Astrocyte of the cerebellum (primary cell): ENCODE data around the gene CHST15.

Source experiments
- DNase-seq: peaks from one replicate; pipeline ENCODE4 v3.0.0-alpha.2; 2011; ENCODE audit warnings: low read depth
- H3K4me3 ChIP-seq: 2 replicates; pipeline ENCODE4 v1.5.1; 2011; ENCODE audit warnings: mild to moderate bottlenecking, low read depth, low read length, moderate library complexity
- in situ Hi-C: cut with HindIII; loops from 2 replicates; pipeline ENCODE4 v1.10.0; 2017; ENCODE audit warnings: low sequenced_read_pairs
- TF ChIP-seq, protein P1 (sequence below): IDR thresholded peaks from 2 replicates; pipeline ENCODE4 v1.5.1; 2012; ENCODE audit warnings: low read length, low read depth, moderate library complexity, mild to moderate bottlenecking; ENCODE audit errors: missing control alignments

Gene CHST15

DNA sequence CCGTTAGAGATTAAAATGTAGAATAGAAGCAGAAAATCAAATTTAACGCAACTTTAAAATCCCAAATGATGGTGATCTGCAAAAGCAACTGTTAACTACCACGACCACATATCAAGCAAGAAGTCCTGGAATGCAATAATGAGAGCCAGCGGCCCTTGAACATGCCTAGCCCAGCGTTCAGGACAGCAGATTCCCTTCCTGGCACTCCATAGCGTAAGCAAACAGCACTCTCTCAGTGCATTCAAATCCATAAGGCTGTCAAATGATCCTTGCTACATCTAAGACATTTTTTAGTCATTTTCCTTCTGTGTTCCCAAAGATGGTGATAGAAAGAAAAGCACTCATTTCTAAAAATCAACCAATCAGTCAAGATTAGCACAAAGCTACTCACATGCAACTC, 48.1 kb downstream of the CHST15 start:
- DNase-seq: no peak
- TF ChIP-seq, protein P1, sequence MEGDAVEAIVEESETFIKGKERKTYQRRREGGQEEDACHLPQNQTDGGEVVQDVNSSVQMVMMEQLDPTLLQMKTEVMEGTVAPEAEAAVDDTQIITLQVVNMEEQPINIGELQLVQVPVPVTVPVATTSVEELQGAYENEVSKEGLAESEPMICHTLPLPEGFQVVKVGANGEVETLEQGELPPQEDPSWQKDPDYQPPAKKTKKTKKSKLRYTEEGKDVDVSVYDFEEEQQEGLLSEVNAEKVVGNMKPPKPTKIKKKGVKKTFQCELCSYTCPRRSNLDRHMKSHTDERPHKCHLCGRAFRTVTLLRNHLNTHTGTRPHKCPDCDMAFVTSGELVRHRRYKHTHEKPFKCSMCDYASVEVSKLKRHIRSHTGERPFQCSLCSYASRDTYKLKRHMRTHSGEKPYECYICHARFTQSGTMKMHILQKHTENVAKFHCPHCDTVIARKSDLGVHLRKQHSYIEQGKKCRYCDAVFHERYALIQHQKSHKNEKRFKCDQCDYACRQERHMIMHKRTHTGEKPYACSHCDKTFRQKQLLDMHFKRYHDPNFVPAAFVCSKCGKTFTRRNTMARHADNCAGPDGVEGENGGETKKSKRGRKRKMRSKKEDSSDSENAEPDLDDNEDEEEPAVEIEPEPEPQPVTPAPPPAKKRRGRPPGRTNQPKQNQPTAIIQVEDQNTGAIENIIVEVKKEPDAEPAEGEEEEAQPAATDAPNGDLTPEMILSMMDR: no peak
- H3K4me3 ChIP-seq: no peak overlapping the region
- in situ Hi-C loops: no loop called here

DNA sequence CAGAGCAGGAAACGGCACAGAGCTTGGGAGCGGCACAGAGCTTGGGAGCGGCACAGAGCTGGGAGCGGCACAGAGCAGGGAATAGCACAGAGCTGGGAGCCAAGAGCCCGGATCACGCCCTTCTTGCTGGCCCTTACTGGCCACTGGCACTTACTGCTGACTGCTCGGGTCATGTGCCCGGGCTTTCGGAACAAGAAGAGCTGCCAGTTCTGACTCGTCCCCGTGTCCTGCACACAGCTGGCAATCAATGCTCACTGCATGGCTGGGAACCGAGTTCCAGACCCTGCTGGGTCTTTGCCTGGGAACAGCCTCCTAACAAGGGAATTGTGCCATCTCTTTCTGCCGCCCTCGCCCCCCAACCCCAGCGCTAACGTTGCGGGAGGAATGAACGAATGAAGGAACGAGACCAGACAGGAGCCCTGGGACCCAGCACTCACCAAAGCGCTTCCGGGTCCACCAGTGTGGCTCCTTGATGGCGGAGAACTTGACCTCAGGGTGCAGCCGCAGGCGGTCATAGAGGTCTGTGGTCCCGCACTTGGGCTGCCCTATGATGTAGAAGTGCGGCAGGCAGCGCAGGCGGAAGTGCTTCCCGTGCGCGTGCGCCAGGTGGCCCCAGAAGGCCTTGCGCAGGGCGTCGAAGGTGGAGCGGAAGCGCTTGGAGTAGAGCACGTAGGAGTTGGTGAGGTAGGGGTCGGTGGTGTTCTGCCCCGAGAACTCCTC, 49.1 kb downstream of the CHST15 start:
- TF ChIP-seq, protein P1: no peak
- H3K4me3 ChIP-seq: no peak overlapping the region
- no peak for DNase-seq
- in situ Hi-C loops: no loop called here

DNA sequence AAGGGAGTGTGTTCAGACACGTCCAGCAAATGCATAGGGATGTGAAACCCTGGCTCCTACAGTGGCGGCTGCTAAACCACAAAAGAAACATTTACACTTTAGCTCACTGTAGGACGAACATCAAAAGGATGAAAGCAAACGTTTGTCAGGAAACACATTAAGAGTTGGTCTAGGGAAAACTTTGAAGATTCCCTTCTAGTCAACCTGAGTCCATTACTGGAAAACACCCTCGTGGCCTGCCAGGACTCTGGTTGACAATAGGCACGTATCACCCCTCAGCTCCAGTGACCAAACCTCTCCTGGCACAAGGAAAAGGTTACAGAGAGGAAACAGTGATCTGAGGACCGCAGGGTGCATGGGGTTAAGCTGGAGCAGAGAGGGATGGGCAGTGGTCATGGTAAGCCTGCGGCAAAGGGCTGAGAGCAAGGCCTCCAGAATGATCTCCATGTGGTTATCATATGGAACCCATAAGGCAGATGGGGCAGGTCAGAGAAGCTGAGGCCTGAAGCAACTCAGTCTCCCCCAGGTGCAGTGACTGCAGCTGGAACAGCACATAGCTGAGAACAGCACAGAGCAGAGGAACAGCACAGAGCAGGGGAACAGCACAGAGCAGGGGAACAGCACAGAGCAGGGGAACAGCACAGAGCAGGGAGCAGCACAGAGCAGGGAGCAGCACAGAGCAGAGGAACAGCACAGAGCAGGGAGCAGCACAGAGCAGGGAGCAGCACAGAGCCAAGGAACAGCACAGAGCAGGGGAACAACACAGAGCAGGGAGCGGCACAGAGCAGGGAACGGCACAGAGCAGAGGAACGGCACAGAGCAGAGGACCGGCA, 49.9 kb downstream of the CHST15 start:
- TF ChIP-seq, protein P1: no peak
- H3K4me3 ChIP-seq: no peak overlapping the region
- DNase-seq: no peak
- in situ Hi-C loops: no loop called here

DNA sequence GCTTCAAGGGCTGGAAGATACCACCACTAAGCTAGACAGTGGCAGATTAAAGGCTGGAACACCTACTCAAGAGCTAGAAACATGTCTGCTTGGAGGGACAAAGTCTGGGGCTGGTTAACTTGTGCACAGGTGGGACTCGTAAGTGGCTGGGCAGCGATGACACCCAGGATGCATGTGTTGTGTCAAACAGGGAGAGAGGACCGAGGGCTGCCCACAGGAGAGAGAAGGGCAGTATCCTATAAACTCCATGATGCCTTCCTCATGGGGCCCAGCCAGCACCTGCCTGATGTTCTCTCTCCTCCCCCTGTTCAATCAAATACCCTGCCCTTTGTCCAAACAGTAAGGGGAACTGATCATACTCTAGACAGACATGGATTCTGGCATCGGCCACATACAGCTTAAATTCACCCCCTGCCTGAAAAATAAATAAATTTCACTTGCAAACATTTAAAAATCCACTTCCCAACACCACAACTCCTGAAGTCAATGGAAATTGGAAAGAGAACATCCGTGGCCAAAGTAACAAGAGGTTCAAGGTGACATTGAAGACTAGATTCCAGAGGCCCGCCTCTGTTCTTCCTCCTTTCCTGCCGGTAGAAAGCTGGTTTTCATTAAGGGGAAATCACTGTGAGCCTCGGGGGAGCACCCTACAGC, 50.6 kb downstream of the CHST15 start:
- in situ Hi-C loops: no loop called here
- TF ChIP-seq, protein P1: no peak
- DNase-seq: no peak
- no peak overlapping the region for H3K4me3 ChIP-seq

DNA sequence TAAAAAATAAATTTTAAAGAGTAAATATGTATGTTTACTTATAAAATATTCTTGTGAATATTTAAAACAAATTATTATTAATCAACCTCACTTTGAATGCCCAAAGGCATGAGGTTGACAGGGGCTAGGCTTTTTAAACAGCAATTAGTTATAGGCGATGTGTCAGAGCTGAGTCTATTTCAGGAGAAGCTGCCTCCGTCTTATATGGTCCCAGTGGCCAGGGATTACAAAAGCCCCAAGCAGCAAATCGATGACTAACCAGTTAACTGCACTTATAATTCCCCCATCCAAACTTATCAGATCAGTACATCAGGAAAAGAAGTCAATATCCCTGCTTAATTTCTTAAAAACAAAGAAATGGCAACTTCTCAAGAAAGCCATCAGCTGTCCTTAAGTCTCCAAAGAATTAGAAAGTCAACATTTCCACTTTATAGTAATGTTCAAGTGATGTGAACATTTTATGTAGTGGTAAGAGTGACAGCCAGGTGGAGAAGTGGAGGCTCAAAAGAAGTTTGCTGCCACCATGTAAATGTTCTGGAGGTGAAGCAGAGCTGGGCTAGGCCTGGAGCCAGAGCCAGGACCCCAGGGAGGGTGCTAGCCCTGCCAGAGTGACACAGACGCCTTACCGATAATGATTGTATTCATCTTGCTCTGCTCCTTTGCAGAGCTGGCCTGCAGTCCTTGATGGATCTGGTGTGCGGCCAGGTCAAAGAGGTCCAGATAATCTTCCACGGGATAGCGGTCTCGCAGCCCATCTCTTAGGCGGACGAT, 51.5 kb downstream of the CHST15 start:
- no peak for DNase-seq
- TF ChIP-seq, protein P1: no peak

More for the DNA sequence above, 51.5 kb downstream of the CHST15 start:
- no peak overlapping the region for H3K4me3 ChIP-seq
- in situ Hi-C loops: no loop called here
